ENCODE measurements around the gene NUFIP2.
"Not testable (repeated sequence)": the region's sequence is repeated elsewhere in the genome, so short reads cannot be mapped to it uniquely, and the experiment has no call there.

NUFIP2 gene

GRCh38 chr17:29238133-29238850 lies 55.7 kb downstream of the NUFIP2 start:
- no peak for DNase-seq

DNA sequence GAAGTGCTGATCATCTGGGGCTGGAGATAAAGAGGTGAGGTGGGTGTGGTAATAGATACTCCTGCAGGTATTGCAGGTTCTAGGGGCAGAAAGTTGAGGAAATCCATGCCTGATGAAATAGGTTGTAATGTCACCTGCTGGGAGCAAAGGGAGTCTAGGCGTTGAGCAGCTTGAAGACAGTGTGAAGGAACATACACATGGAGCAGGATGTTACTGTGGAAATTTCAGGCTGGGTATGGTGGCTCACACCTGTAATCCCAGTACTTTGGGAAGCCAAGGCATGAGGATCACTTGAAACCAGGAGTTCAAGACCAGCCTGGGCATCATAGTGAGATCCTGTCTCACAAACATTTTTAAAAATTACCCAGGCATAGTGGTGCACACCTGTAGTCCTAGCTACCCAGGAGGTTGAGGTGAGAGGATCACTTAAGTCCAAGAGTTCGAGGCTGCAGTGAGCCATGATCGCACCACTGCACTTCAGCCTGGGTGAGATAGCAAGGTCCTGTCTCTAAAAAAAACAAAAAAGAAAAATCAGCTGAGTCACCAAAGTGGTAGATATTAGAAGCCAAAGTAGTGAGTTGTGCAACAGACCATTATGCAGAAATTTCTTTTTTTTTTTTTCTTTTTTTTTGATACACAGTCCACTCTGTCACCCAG lies 56.3 kb downstream of the NUFIP2 start:
- no peak for DNase-seq

DNA sequence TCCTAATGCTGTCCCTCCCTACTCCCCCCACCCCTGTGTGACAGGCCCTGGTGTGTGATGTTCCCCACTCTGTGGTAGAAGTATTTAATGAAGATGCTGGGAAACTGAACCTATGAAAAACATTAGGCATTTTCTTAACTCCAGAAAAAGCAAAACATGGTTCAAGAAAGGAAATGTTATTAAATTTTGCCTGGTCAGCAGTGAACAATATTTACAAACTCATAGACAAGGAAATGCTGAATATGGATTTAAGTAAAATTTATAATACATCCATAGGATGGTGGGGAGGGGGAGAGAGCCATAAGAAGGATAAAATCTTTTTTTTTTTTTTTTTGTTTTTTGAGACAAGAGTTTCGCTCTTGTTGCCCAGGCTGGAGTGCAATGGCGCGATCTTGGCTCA lies 58.0 kb downstream of the NUFIP2 start:
- DNase-seq, result no peak

DNA sequence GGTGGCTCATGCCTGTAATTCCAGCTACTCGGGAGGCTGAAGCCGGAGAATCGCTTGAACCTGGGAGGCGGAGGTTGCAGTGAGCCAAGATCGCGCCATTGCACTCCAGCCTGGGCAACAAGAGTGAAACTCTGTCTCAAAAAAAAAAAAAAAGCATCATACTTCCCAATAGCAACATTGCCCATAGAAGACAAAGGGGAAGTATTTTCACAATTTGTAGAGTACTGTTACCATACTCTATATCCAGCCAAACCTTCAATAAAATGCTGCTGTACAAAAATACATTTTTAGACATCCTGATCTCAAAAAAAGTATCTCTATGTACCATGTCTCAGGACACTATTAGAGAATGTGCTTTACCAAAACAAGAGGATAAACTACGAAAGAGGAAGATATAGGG lies 59.0 kb downstream of the NUFIP2 start:
- not testable (repeated sequence) for DNase-seq

- no peak for DNase-seq
Observed at GRCh38 chr17:29233301-29233700, 60.6 kb downstream of the NUFIP2 start.

GRCh38 chr17:29225396-29225795 lies 68.6 kb downstream of the NUFIP2 start:
- peak; percentile 2 for DNase-seq

DNA sequence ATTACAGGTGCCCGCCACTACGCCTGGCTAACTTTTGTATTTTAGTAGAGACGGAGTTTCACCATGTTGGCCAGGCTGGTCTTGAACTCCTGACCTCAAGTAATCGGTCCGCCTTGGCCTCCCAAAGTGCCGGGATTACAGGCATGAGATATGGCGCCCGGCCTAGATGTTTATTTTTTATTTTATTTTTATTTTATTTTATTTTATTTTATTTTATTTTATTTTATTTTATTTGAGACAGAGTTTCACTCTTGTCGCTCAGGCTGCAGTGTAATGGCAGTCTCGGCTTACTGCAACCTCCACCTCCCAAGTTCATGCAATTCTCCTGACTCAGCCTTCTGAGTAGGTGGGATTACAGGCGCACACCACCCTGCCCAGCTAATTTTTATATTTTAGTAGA lies 72.6 kb downstream of the NUFIP2 start:
- DNase-seq, result not testable (repeated sequence)

GRCh38 chr17:29219378-29220047 lies 74.4 kb downstream of the NUFIP2 start:
- peak; percentile 81 for DNase-seq

DNA sequence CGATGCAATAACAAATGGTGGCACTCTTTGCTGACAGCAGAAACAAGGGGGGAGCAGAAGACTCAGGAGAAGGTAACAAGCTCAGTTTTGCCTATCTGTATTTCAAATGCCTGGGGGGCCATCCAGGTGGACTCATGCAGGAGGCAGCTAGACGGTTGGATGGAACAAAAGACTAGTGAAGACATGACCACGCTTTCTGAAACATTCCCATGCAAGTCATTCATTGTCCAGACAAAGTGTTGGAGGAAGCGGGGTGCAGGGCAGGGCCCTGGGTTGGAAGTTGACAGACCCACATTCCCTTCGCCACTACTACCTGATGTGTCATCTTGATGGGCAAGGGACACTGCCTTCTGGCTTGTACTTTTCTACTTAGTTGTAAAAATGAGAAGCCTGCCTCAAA lies 77.1 kb downstream of the NUFIP2 start:
- DNase-seq, result no peak

- DNase-seq, result no peak
Observed at GRCh38 chr17:29216181-29216580, 77.8 kb downstream of the NUFIP2 start.

- no peak for DNase-seq
Observed at GRCh38 chr17:29215717-29216116, 78.2 kb downstream of the NUFIP2 start.

DNA sequence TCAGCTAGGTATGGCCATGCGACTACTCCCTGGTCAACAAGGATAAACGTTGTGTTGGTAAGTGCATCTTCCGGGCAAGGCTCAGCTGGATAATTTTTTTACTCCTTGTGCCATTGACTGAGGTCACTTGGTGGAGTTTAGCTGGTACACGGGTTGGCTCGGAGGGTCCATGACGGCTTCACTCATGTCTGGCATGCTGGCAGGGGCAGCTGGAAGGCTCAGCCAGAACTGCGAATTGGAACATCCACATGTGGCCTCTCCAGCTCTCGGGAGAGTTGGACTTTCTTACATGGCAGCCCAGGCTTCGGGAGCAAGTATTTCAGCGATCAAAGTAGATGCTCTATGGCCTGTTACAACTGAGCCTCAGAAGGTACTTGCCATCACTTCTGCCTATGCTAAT lies 78.8 kb downstream of the NUFIP2 start:
- DNase-seq, result no peak

- no peak for DNase-seq
Observed at GRCh38 chr17:29214215-29215146, 79.5 kb downstream of the NUFIP2 start.

DNA sequence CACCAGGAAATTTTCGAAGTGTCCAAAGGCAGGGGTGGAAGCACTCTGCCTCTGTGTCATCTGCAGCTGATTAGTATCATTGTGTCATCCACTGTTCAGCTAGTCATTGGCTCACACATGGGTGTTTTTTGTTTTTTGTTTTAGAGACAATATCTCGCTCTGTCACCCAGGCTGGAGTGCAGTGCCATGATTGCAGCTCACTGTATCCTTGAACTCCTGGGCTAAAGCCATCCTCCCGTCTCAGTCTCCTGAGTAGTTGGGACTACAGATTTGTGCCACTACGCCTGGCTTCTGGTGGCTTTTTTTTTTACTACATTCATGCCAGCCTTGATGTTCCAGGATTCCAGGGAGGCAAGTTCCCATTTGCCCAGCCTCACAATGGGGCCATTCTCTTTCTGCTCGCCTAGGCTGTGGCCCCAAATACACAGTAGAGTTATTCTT lies 81.2 kb downstream of the NUFIP2 start:
- no peak for DNase-seq

GRCh38 chr17:29212094-29212631 lies 81.8 kb downstream of the NUFIP2 start:
- DNase-seq, result no peak

GRCh38 chr17:29210879-29211278 lies 83.1 kb downstream of the NUFIP2 start:
- no peak for DNase-seq

DNA sequence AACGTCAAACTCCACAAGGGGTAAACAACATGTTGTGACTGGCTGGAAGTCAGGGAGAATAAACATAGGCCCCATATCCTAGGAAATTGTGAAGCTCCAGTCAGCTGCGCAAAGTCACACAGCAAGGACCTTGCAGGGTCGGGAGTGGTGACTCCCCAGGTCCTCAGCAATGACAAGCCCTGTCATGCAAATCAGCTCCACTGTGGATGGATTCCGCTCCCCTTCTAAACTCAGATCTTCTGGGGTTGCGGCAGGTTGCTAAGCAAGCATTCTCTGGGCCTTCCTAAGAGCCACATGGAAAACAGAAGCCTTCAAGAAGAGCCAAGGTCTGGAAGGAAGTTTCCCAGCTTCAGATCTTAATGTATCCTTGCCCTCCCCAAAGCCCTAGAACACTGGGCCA lies 84.9 kb downstream of the NUFIP2 start:
- no peak for DNase-seq

DNA sequence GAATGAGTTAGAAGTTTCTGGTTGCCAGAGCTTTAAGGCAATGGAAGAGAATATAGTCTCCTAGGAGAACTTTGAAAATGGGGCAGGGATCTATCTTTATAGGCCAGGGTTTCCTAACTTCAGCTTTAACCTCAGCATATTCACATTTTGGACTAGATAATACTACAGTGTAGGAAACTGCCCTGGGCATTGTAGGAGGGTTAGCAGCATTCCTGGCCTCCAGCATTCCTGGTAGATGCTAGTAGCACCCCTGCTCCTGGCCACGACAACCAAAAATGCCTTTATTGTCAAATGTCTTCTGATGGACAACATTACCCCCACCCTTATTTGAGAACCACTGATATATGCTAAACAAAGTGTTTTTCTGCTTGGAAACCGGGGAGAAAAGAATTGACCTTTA lies 86.0 kb downstream of the NUFIP2 start:
- no peak for DNase-seq
